ENCODE data around the gene ZBTB7A.

- TF ChIP-seq RCOR1 (IDR thresholded peaks at IDR 0.05; ENCODE audit: insufficient replicate concordance, low read length), result no peak
- TF ChIP-seq, protein P1, sequence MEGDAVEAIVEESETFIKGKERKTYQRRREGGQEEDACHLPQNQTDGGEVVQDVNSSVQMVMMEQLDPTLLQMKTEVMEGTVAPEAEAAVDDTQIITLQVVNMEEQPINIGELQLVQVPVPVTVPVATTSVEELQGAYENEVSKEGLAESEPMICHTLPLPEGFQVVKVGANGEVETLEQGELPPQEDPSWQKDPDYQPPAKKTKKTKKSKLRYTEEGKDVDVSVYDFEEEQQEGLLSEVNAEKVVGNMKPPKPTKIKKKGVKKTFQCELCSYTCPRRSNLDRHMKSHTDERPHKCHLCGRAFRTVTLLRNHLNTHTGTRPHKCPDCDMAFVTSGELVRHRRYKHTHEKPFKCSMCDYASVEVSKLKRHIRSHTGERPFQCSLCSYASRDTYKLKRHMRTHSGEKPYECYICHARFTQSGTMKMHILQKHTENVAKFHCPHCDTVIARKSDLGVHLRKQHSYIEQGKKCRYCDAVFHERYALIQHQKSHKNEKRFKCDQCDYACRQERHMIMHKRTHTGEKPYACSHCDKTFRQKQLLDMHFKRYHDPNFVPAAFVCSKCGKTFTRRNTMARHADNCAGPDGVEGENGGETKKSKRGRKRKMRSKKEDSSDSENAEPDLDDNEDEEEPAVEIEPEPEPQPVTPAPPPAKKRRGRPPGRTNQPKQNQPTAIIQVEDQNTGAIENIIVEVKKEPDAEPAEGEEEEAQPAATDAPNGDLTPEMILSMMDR (conservative IDR thresholded peaks at IDR 0.05; ENCODE audit: low read depth, low read length), result no peak
- TF ChIP-seq POLR2A (IDR thresholded peaks at IDR 0.05; ENCODE audit: low read depth, low read length), result no peak
- no peak for TF ChIP-seq USF2 (IDR thresholded peaks at IDR 0.05; ENCODE audit: low read depth, low read length)
- TF ChIP-seq RFX5 (IDR thresholded peaks at IDR 0.05; ENCODE audit: low read depth, low read length), result no peak
- TF ChIP-seq MAFK (IDR thresholded peaks at IDR 0.05; ENCODE audit: low read depth, low read length), result no peak
These were observed 53.6 kb downstream of the ZBTB7A start for GRCh38 chr19:4012975-4013634.
